ENCODE measurements around the gene FZR1. TPM values are rescaled to one million over a fixed set of nuclear protein-coding genes. Genes with fewer than 3 reads are reported as not detected.

FZR1 gene
- total RNA-seq, 2 donors from 2014 or later: 32.2 to 64.9 TPM

GRCh38 chr19:3469638-3470499 is 36.2 kb upstream of the FZR1 start:
- Histone ChIP-seq H3K27ac (peak overlapping the region in 1 of 2 donors; percentile 23), H3K27me3 (replicated peaks; ENCODE audit: insufficient read depth) (no peaks in the 10 kb centered on the region), H3K9me3 (no peaks in the 10 kb centered on the region), H3K4me3 (no peak overlapping the region), H3K36me3 (no peaks in the 10 kb centered on the region), H3K4me1 (replicated peaks) (no peaks in the 10 kb centered on the region)
- 66% methylated on average over 14 of the region's 14 CpGs for WGBS
- no peak for DNase-seq (ENCODE audit: low spot score)
- intact Hi-C loops (cut with DNase I): loop anchor here (5.0 kb wide), 1 partner anchor 38 kb away; no protein-coding TSS in a partner anchor
- peak in 1 of 4 experiments; percentile 9 for TF ChIP-seq CTCF (IDR thresholded peaks at IDR 0.05)
- TF ChIP-seq POLR2AphosphoS5 (IDR thresholded peaks at IDR 0.05): no peak

GRCh38 chr19:3470500-3471128 is 35.5 kb upstream of the FZR1 start:
- WGBS: 60% methylated on average over 11 of the region's 11 CpGs
- H3K4me1 ChIP-seq (replicated peaks): no peaks in the 10 kb centered on the region
- TF ChIP-seq CTCF (IDR thresholded peaks at IDR 0.05) (no peak), POLR2A (IDR thresholded peaks at IDR 0.05) (no peak), POLR2AphosphoS5 (IDR thresholded peaks at IDR 0.05) (no peak)

GRCh38 chr19:3471954-3472655 is 34.0 kb upstream of the FZR1 start:
- intact Hi-C loops (cut with DNase I): loop anchor here (2.0 kb wide), 1 partner anchor 147 kb away; no protein-coding TSS in a partner anchor
- Histone ChIP-seq H3K36me3 (no peaks in the 10 kb centered on the region), H3K4me1 (replicated peaks) (no peaks in the 10 kb centered on the region), H3K27me3 (replicated peaks; ENCODE audit: insufficient read depth) (no peaks in the 10 kb centered on the region), H3K4me3 (no peak overlapping the region), H3K27ac (no peak overlapping the region), H3K9me3 (no peaks in the 10 kb centered on the region)
- WGBS: 20% methylated on average over 24 of the region's 24 CpGs
- DNase-seq (ENCODE audit: low spot score): peak; percentile 19
- TF ChIP-seq POLR2AphosphoS5 (IDR thresholded peaks at IDR 0.05) (no peak), CTCF (IDR thresholded peaks at IDR 0.05) (peak; percentile 75 to 90 (median 83))

More at GRCh38 chr19:3470500-3471128, 35.5 kb upstream of the FZR1 start:
- Histone ChIP-seq H3K27me3 (replicated peaks; ENCODE audit: insufficient read depth) (no peaks in the 10 kb centered on the region), H3K4me3 (no peak overlapping the region), H3K9me3 (no peaks in the 10 kb centered on the region), H3K36me3 (no peaks in the 10 kb centered on the region), H3K27ac (peak overlapping the region in 1 of 2 donors; percentile 8)
- intact Hi-C loops (cut with DNase I): no loop called here
- no peak for DNase-seq (ENCODE audit: low spot score)

GRCh38 chr19:3474010-3474409 is 32.1 kb upstream of the FZR1 start:
- H3K9me3 ChIP-seq: no peaks in the 10 kb centered on the region
- WGBS: 63% methylated on average over 8 of the region's 8 CpGs
- H3K4me3 ChIP-seq: no peak overlapping the region
- H3K27me3 ChIP-seq (replicated peaks; ENCODE audit: insufficient read depth): no peaks in the 10 kb centered on the region
- DNase-seq (ENCODE audit: low spot score): no peak
- no peaks in the 10 kb centered on the region for H3K36me3 ChIP-seq
- H3K27ac ChIP-seq: no peak overlapping the region
- TF ChIP-seq POLR2AphosphoS5 (IDR thresholded peaks at IDR 0.05) (no peak), POLR2A (IDR thresholded peaks at IDR 0.05) (no peak), CTCF (IDR thresholded peaks at IDR 0.05) (no peak)
- intact Hi-C loops (cut with DNase I): no loop called here
- H3K4me1 ChIP-seq (replicated peaks): no peaks in the 10 kb centered on the region

All from prostate gland (tissue), 2 donors.